ENCODE measurements around the gene SELENOI. TPM values are rescaled to one million over a fixed set of nuclear protein-coding genes. Genes with fewer than 3 reads are reported as not detected.
A peak's percentile ranks its signal among the peaks of the same experiment; 100 is the strongest.
"Not testable (repeated sequence)": the region's sequence is repeated elsewhere in the genome, so short reads cannot be mapped to it uniquely, and the experiment has no call there.

The SELENOI gene
- total RNA-seq, 1 donor = 34.1 TPM

DNA sequence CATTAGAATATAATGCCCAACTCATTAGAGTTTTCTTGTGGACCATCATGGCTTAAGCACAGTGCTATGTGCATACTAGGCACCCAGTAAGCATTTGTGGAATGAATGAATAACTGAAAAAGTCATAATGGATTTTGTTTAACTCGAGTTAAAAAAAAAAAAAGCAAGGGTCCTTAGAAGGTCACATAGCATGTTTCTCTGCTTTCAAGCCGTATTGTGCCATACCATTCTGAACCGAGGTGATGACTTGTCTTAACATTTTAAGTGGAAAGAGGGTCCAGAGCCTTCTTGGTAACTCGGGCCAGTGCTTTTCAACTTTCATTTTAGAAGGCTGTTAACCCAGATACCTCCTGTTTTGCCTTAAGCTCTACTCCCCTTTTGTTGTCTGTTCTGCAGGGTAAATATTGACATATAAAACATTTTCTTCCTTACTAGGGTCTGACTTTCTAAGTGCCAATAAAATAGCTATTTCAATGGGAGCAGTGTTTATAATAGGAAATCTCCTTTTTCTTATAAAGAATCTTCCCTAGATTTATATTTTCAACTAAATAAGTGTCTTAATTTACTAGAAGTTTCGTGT lies 1.4 kb downstream of the SELENOI start:
- peak overlapping the region; percentile 91 for H3K4me3 ChIP-seq (ENCODE audit: low read depth, low read length)
- peak; percentile 39 for DNase-seq (ENCODE audit: low read depth)
- TF ChIP-seq, protein P1, sequence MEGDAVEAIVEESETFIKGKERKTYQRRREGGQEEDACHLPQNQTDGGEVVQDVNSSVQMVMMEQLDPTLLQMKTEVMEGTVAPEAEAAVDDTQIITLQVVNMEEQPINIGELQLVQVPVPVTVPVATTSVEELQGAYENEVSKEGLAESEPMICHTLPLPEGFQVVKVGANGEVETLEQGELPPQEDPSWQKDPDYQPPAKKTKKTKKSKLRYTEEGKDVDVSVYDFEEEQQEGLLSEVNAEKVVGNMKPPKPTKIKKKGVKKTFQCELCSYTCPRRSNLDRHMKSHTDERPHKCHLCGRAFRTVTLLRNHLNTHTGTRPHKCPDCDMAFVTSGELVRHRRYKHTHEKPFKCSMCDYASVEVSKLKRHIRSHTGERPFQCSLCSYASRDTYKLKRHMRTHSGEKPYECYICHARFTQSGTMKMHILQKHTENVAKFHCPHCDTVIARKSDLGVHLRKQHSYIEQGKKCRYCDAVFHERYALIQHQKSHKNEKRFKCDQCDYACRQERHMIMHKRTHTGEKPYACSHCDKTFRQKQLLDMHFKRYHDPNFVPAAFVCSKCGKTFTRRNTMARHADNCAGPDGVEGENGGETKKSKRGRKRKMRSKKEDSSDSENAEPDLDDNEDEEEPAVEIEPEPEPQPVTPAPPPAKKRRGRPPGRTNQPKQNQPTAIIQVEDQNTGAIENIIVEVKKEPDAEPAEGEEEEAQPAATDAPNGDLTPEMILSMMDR (IDR thresholded peaks at IDR 0.05; ENCODE audit: insufficient read depth, low read depth, low read length) = no peak

DNA sequence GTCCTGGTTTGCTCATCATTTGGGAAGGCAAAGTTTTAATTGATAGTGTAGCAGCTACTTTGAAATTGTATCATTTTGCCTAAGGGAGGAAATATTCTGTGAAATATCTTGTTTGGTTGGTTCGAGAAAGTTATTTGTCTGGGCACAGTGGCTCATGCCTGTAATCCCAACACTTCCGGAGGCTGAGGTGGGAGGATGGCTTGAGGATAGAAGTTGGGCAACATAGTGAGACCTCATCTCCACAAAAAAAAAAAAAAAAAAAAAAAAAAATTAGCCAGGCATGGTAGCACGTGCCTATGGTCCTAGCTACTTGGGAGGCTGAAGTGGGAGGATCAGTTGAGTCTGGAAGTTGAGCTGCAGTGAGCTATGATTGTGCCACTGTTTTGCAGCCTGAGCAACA lies 3.7 kb downstream of the SELENOI start:
- TF ChIP-seq, protein P1 (IDR thresholded peaks at IDR 0.05; ENCODE audit: insufficient read depth, low read depth, low read length) = no peak
- H3K4me3 ChIP-seq (ENCODE audit: low read depth, low read length) = no peak overlapping the region
- DNase-seq (ENCODE audit: low read depth) = no peak

DNA sequence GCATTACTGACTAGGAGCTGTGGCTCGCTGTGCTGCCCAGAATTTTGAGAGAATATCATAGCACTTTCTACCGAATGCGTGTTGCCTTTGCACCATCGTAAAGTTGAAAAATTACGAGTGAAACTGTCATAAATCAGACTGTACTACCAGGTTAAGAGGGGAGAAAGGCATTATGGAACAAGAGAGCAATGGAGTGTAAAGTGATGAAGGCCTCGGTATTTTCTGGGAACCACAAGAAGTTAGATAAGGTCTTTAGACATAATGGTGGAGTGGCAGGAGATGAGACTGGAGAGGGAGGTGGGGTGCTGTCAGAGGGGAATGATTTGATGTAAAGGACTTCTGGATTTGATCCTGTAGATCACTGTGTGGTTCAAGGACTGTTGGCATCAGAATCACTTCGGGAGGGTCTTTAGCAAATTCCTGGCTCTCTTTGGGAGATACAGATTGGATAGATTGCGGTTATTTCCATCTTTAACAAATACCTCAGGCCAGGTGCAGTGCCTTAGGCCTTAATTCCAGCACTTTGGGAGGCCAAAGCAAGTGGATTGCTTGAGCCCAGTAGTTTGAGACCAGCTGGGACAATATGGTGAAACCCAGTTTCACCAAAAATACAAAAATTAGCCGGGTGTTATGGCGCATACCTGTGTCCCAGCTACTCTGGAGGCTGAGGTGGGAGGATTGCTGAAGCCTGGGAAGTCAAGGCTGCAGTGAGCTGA lies 5.6 kb downstream of the SELENOI start:
- no peak for DNase-seq (ENCODE audit: low read depth)
- TF ChIP-seq, protein P1 (IDR thresholded peaks at IDR 0.05; ENCODE audit: insufficient read depth, low read depth, low read length) = no peak
- no peak overlapping the region for H3K4me3 ChIP-seq (ENCODE audit: low read depth, low read length)

DNA sequence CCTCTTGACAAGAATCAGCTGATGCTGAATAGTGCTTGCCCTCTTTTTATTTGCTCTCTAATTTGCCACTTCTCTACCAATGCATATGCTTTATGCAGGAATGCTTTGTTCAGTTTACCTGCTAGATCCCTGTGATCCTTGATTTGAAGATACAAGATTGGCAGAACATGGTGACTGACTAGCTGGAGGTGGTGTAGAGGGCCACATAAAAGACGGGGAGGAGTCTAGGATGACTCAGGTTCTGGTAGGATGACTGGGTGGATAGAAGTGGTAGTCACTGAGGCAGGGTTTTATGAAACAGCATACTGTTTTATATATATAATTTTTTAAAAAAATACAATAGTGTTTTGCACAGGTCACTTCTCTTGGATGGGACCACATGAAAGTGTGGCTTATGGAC lies 6.9 kb downstream of the SELENOI start:
- DNase-seq (ENCODE audit: low read depth) = no peak
- TF ChIP-seq, protein P1 (IDR thresholded peaks at IDR 0.05; ENCODE audit: insufficient read depth, low read depth, low read length) = no peak

DNA sequence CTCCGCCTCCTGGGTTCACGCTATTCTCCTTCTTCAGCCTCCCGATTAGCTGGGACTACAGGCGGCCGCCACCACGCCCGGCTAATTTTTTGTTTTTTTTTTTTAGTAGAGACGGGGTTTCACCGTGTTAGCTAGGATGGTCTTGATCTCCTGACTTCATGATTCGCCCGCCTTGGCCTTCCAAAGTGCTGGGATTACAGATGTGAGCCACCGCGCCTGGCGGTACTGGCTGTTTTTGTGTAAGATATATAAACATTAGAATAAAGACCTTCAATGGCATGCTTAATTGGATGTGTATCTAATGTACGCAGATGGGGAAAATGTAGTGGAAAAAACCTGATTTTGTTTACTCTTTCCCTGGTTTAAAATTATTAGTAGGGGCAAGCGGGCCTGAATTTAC lies 8.5 kb downstream of the SELENOI start:
- not testable (repeated sequence) for H3K4me3 ChIP-seq (ENCODE audit: low read depth, low read length); DNase-seq (ENCODE audit: low read depth)

More for the DNA sequence above, 6.9 kb downstream of the SELENOI start:
- H3K4me3 ChIP-seq (ENCODE audit: low read depth, low read length) = no peak overlapping the region

DNA sequence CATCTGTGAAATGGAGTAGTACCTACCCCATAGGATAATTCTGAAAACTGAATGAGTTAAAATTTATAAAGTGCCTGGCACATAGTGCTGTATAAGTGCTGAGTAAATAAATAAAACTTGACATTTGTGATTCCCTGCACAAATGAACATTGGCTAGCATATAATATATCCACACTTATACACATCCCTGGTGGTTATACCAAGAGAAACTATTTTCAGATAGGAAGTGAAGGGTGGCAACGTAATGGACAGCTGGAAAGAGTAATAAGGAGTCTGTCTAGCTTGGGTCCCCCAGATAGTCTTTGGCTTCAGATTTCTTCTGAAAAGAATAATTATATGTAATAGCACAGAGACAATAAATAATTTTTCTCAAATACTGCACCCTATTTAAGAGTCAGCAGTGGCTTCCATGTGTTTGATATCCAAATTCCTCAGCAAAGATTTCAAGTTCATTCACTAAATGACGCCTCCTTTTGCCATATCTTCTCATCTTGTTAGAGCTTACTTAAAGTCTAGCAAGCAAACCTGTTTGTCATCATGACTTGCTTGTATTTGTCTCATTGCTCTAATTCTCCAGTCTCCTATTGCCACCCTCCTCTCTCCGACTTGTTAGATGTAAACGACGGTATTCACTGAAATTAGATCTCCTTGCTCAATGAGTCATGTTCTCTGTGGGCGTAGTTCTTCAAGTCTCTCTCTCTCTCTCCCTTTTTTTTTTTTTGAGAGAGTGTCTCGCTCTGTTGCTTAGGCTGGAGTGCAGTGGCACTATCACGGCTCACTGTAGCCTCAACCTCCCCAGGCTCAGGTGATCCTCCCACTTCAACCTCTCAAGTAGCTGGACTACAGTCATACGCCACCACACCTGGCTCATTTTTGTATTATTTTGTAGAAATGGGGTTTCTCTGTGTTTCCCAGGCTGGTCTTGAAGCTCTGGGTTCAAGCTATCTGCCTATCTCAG lies 9.4 kb downstream of the SELENOI start:
- DNase-seq (ENCODE audit: low read depth) = peak; percentile 95
- TF ChIP-seq, protein P1 (IDR thresholded peaks at IDR 0.05; ENCODE audit: insufficient read depth, low read depth, low read length) = no peak
- H3K4me3 ChIP-seq (ENCODE audit: low read depth, low read length) = no peak overlapping the region

DNA sequence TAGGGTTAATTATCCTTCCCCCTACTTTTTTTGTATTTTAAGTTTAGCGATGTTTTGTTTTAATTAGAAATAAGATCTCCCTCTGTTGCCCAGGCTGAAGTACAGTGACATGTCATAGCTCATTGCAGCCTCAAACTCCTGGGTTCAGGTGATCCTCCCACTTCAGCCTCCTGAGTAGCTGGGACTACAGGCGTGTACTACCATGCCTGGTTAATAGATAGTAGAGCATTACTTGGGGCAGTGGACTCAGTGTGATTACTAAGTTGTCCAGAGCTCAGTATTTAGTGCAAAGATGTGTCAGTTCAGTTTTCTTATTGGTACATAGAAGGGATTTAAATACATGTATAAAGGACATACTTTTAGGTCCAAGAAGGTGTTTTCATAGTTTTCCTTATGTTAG lies 10.2 kb downstream of the SELENOI start:
- H3K4me3 ChIP-seq (ENCODE audit: low read depth, low read length) = no peak overlapping the region
- DNase-seq (ENCODE audit: low read depth) = no peak
- TF ChIP-seq, protein P1 (IDR thresholded peaks at IDR 0.05; ENCODE audit: insufficient read depth, low read depth, low read length) = no peak
